CD14-positive monocyte (primary cell): Measurements from ENCODE around the gene RIC3. TPM values are rescaled to one million over a fixed set of nuclear protein-coding genes. Genes with fewer than 3 reads are reported as not detected.

Source experiments
- DNase-seq, 3 donors: peaks; one replicate each; pipeline ENCODE4 v3.0.0-alpha.2; 2011 to 2022
- H2AFZ ChIP-seq: 2 replicates; pipeline ENCODE4 v1.6.0; 2012; ENCODE audit warnings: mild to moderate bottlenecking, low read depth, low read length, inconsistent platforms; ENCODE audit not compliant: insufficient read depth, poor library complexity, severe bottlenecking
- H3K27ac ChIP-seq, 2 donors: 1 replicate in 1 of 2; 2 replicates in 1 of 2; pipeline ENCODE4 v1.5.1; 2012 to 2013; ENCODE audit warnings: low read length in 2 of 2, control low read depth in 1 of 2, inconsistent platforms in 1 of 2, low read depth in 1 of 2, mild to moderate bottlenecking in 1 of 2
- H3K27me3 ChIP-seq, 2 donors: one replicate each; pipeline versions ENCODE4 v1.6.0 to v1.6.1; 2011 to 2013; ENCODE audit warnings: low read length in 2 of 2; ENCODE audit not compliant: control insufficient read depth in 2 of 2, insufficient read depth in 2 of 2
- H3K36me3 ChIP-seq, 2 donors: replicated peaks in 1 of 2; 1 replicate in 1 of 2; 2 replicates in 1 of 2; pipeline versions ENCODE4 v1.5.1 to v1.6.1; 2012 to 2013; ENCODE audit warnings: low read length in 2 of 2, control low read depth in 1 of 2, inconsistent platforms in 1 of 2, mild to moderate bottlenecking in 1 of 2; ENCODE audit not compliant: insufficient read depth in 2 of 2, control insufficient read depth in 1 of 2
- H3K4me1 ChIP-seq, 2 donors: 1 replicate in 1 of 2; 2 replicates in 1 of 2; pipeline versions ENCODE4 v1.5.1 to v1.6.1; 2012 to 2013; ENCODE audit warnings: low read length in 2 of 2, control low read depth in 1 of 2, inconsistent platforms in 1 of 2, mild to moderate bottlenecking in 1 of 2, moderate library complexity in 1 of 2; ENCODE audit not compliant: insufficient read depth in 2 of 2, control insufficient read depth in 1 of 2
- H3K4me2 ChIP-seq: replicated peaks from 2 replicates; pipeline ENCODE3; 2012; ENCODE audit warnings: low read length, moderate library complexity, mild to moderate bottlenecking; ENCODE audit not compliant: poor library complexity, severe bottlenecking; ENCODE audit errors: extremely low read depth
- H3K4me3 ChIP-seq, 3 experiments: fragments of 200-600 bp in 1 of 3; sonication (generic) in 1 of 3; replicated peaks in 1 of 3; 1 replicate in 2 of 3; 2 replicates in 1 of 3; pipeline ENCODE4 v1.5.1; 2011 to 2013; ENCODE audit warnings: low read length in 3 of 3, mild to moderate bottlenecking in 3 of 3, control low read depth in 2 of 3, low read depth in 2 of 3, inconsistent platforms in 1 of 3, moderate library complexity in 1 of 3
- H3K79me2 ChIP-seq: 2 replicates; pipeline ENCODE4 v1.6.0; 2012; ENCODE audit warnings: mild to moderate bottlenecking, control low read depth, inconsistent platforms, low read length, moderate library complexity; ENCODE audit not compliant: insufficient read depth
- H3K9ac ChIP-seq: 2 replicates; pipeline ENCODE4 v1.6.0; 2017; ENCODE audit warnings: low read length, mild to moderate bottlenecking; ENCODE audit not compliant: insufficient read depth, poor library complexity, severe bottlenecking
- H3K9me3 ChIP-seq, 2 donors: replicated peaks in 1 of 2; 1 replicate in 1 of 2; 2 replicates in 1 of 2; pipeline versions ENCODE4 v1.5.1 to v1.6.1; 2012 to 2013; ENCODE audit warnings: low read length in 2 of 2, control low read depth in 1 of 2; ENCODE audit not compliant: control insufficient read depth in 1 of 2, insufficient read depth in 1 of 2
- H4K20me1 ChIP-seq: 2 replicates; pipeline ENCODE4 v1.6.0; 2012; ENCODE audit warnings: mild to moderate bottlenecking, low read length, control low read depth, moderate library complexity; ENCODE audit not compliant: insufficient read depth
- H3K27ac Mint-ChIP-seq, 7 donors: one replicate each; pipeline ENCODE4 v1.8.0; 2020; ENCODE audit warnings: mild to moderate bottlenecking in 7 of 7, mixed read lengths in 7 of 7, moderate library complexity in 6 of 7, inconsistent platforms in 2 of 7
- H3K27me3 Mint-ChIP-seq, 3 donors: one replicate each; pipeline ENCODE4 v1.8.0; 2021 to 2022; ENCODE audit warnings: low read depth in 3 of 3, mild to moderate bottlenecking in 3 of 3, mixed read lengths in 3 of 3, moderate library complexity in 3 of 3, inconsistent platforms in 1 of 3
- H3K36me3 Mint-ChIP-seq, 2 donors: one replicate each; pipeline ENCODE4 v1.8.0; 2020; ENCODE audit warnings: mixed read lengths in 2 of 2, inconsistent platforms in 1 of 2, mild to moderate bottlenecking in 1 of 2
- H3K4me1 Mint-ChIP-seq: one replicate; pipeline ENCODE4 v1.8.0; 2020; ENCODE audit warnings: mild to moderate bottlenecking, mixed read lengths
- H3K4me3 Mint-ChIP-seq, 2 donors: one replicate each; pipeline ENCODE4 v1.8.0; 2020; ENCODE audit warnings: mild to moderate bottlenecking in 2 of 2, mixed read lengths in 2 of 2, moderate library complexity in 1 of 2
- H3K9me3 Mint-ChIP-seq, 7 donors: one replicate each; pipeline ENCODE4 v1.8.0; 2020 to 2022; ENCODE audit warnings: mixed read lengths in 7 of 7, mild to moderate bottlenecking in 6 of 7, moderate library complexity in 6 of 7, inconsistent platforms in 2 of 7
- CTCF ChIP-seq: fragments of 200-600 bp; IDR thresholded peaks from one replicate; pipeline ENCODE4 v1.8.0; 2022; ENCODE audit warnings: antibody characterized with exemption, mild to moderate bottlenecking
- WGBS: methylation state at CpG from one replicate; pipeline ENCODE4 v1.1.5; 2013; ENCODE audit warnings: missing lambda C conversion rate; ENCODE audit not compliant: insufficient coverage; 5-methylcytosine and 5-hydroxymethylcytosine counted together
- intact Hi-C, 2 donors: fragments of 100-400 bp; cut with micrococcal nuclease; formaldehyde crosslinking; loops; one replicate each; pipeline versions ENCODE4 v1.15.0 to v1.15.1; 2023
- polyA plus RNA-seq, 3 donors: library from polyadenylated mRNA; depleted of rRNA in 1 of 3; unstranded in 2 of 3; stranded (reverse) in 1 of 3; fragments of 300-500 nt in 2 of 3; fragments of >200 nt in 1 of 3; fragmentation: Illumina TruSeq in 2 of 3; gene quantifications; 1 replicate in 2 of 3; 2 replicates in 1 of 3; pipeline ENCODE4 v1.2.3, GENCODE V29; 2012 to 2021

RIC3 gene
- polyA plus RNA-seq, 3 donors, result 0.17 TPM; not detected in 2

- no peaks in the 10 kb centered on the region for H3K36me3 ChIP-seq
- H3K4me2 ChIP-seq, result no peak overlapping the region
- no peaks in the 10 kb centered on the region for H4K20me1 ChIP-seq
- intact Hi-C loops, result no loop called here
- no peaks in the 10 kb centered on the region for H3K27me3 ChIP-seq
- H3K4me3 Mint-ChIP-seq, result no peak overlapping the region
- no peak for DNase-seq
- no peak for TF ChIP-seq CTCF
- no peaks in the 10 kb centered on the region for H3K36me3 Mint-ChIP-seq
- no peaks in the 10 kb centered on the region for H3K9me3 ChIP-seq
- H3K27me3 Mint-ChIP-seq, result peaks cover 0 to 8% (median 6%) of the 10 kb centered on the region in 3 donors
- H3K9ac ChIP-seq, result no peak overlapping the region
- H3K27ac Mint-ChIP-seq, result no peak overlapping the region
- no peaks in the 10 kb centered on the region for H3K4me1 Mint-ChIP-seq
- no peaks in the 10 kb centered on the region for H3K79me2 ChIP-seq
- no peaks in the 10 kb centered on the region for H3K4me1 ChIP-seq
- WGBS, result 93% methylated on average over 14 of the region's 17 CpGs
- no peak overlapping the region for H3K27ac ChIP-seq
- H2AFZ ChIP-seq, result no peak overlapping the region
- H3K9me3 Mint-ChIP-seq, result no peaks in the 10 kb centered on the region
- no peak overlapping the region for H3K4me3 ChIP-seq
Observed at GRCh38 chr11:8089791-8090510, 78.9 kb downstream of the RIC3 start.

DNA sequence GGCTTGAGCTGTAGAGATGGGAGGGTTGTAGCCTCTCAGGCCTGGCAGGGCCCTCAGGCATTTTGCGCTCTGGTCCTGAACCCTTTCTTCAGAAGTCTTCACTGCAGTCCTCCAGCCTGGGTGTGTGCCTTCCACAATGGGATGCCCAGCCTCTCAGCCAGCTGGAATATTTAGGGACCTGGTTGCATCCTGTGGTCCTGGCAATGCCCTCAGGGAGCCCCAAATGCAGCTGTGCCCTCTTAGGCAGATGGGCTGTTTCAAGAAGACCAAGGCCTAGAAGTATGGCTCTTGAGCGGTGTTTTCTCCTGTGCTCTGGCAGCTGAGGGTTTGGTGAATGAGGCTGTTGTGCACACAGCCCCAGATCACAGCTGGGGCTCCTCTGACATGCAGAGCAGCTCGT lies 81.1 kb downstream of the RIC3 start:
- H3K9ac ChIP-seq, result no peak overlapping the region
- H3K4me2 ChIP-seq, result no peak overlapping the region
- DNase-seq, result no peak
- no peak overlapping the region for H3K27ac ChIP-seq
- H3K4me1 ChIP-seq, result no peaks in the 10 kb centered on the region
- Mint-ChIP-seq H3K4me1 (no peaks in the 10 kb centered on the region), H3K4me3 (no peak overlapping the region), H3K9me3 (no peaks in the 10 kb centered on the region), H3K36me3 (no peaks in the 10 kb centered on the region), H3K27me3 (peaks cover 12 to 16% (median 16%) of the 10 kb centered on the region in 3 donors), H3K27ac (no peak overlapping the region)
- H3K9me3 ChIP-seq, result no peaks in the 10 kb centered on the region
- TF ChIP-seq CTCF, result no peak
- intact Hi-C loops, result no loop called here
- H3K27me3 ChIP-seq, result peaks cover 0 to 5% of the 10 kb centered on the region in 2 donors
- H2AFZ ChIP-seq, result no peak overlapping the region
- no peaks in the 10 kb centered on the region for H4K20me1 ChIP-seq
- no peaks in the 10 kb centered on the region for H3K79me2 ChIP-seq
- H3K36me3 ChIP-seq, result no peaks in the 10 kb centered on the region
- no peak overlapping the region for H3K4me3 ChIP-seq
- 84% methylated on average over 3 of the region's 3 CpGs for WGBS
